PC-9 (cell line): ENCODE results near the gene ADAMTS4.

Experiments
- EZH2 ChIP-seq: fragments of 200-600 bp; sonication (generic); IDR thresholded peaks from 2 replicates; pipeline ENCODE4 v1.8.0; 2017; ENCODE audit warnings: antibody characterized with exemption, low read depth
- TF ChIP-seq, protein P1 (sequence below): fragments of 200-600 bp; sonication (generic); conservative IDR thresholded peaks from 2 replicates; pipeline ENCODE4 v1.6.1; 2017; ENCODE audit warnings: mixed run types, antibody characterized with exemption, mild to moderate bottlenecking, moderate library complexity

DNA sequence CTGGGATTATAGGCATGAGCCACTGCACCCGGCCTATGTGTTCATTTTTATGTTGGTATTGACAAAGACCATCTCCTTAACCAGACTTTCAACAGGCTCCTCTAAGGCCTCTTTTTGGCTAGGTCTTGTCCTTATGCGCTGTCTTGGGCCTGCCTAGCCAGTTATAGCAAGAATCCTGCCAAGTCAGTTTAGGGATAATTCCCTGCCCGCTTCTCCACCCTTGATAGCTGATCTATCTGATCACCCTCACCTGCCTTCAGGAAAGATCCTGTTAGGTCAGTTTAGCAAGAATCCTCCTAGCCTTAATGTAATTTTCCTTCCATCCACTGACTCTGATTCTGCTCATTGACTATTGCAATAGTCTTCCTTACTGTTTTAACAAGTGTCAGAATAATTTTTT lies 19.2 kb downstream of the ADAMTS4 start:
- TF ChIP-seq, protein P1, sequence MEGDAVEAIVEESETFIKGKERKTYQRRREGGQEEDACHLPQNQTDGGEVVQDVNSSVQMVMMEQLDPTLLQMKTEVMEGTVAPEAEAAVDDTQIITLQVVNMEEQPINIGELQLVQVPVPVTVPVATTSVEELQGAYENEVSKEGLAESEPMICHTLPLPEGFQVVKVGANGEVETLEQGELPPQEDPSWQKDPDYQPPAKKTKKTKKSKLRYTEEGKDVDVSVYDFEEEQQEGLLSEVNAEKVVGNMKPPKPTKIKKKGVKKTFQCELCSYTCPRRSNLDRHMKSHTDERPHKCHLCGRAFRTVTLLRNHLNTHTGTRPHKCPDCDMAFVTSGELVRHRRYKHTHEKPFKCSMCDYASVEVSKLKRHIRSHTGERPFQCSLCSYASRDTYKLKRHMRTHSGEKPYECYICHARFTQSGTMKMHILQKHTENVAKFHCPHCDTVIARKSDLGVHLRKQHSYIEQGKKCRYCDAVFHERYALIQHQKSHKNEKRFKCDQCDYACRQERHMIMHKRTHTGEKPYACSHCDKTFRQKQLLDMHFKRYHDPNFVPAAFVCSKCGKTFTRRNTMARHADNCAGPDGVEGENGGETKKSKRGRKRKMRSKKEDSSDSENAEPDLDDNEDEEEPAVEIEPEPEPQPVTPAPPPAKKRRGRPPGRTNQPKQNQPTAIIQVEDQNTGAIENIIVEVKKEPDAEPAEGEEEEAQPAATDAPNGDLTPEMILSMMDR = no peak
- TF ChIP-seq EZH2 = no peak
